ENCODE data around the gene CORT. TPM values are rescaled to one million over a fixed set of nuclear protein-coding genes. Genes with fewer than 3 reads are reported as not detected.
"Not testable (repeated sequence)": the region's sequence is repeated elsewhere in the genome, so short reads cannot be mapped to it uniquely, and the experiment has no call there.

Gene CORT, protein sequence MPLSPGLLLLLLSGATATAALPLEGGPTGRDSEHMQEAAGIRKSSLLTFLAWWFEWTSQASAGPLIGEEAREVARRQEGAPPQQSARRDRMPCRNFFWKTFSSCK
- total RNA-seq, result not detected

DNA sequence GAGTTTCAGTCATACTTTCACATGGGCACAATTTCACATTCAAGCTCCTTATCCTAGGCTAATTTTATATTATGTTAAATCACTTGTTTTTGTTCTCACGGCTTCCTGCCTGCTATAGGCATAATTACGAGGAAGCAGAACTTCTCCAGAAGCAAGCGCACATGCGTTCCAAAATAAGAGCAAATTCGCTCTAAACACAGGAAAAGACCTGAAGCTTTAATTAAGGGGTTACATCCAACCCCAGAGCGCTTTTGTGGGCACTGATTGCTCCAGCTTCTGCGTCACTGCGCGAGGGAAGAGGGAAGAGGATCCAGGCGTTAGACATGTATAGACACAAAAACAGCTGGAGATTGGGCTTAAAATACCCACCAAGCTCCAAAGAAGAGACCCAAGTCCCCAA lies at the start of gene CORT:
TSS of gene CORT (plus strand) at position 281 of the 400 bp plus-strand sequence. CDS start 193 bp downstream, outside the sequence.
- H3K36me3 ChIP-seq, result no peaks in the 10 kb centered on the region
- H3K4me1 ChIP-seq, result peaks cover 15% of the 10 kb centered on the region
- WGBS, result 88% methylated on average over 10 of the region's 10 CpGs
- no peak within 1 kb of the TSS for H3K4me3 ChIP-seq
- no peak for DNase-seq (ENCODE audit: low spot score in 2 of 2)
- TF ChIP-seq EP300 (IDR thresholded peaks at IDR 0.05) (no peak), POLR2A (IDR thresholded peaks at IDR 0.05) (no peak), POLR2AphosphoS5 (IDR thresholded peaks at IDR 0.05) (no peak), CTCF (IDR thresholded peaks at IDR 0.05) (no peak)
- H3K27ac ChIP-seq, result no peak within 1 kb of the TSS
- H3K9me3 ChIP-seq, result no peaks in the 10 kb centered on the region
- H3K27me3 ChIP-seq, result no peaks in the 10 kb centered on the region

GRCh38 chr1:10401281-10401680 lies 48.5 kb upstream of the CORT start:
- Histone ChIP-seq H3K4me3 (no peak overlapping the region), H3K36me3 (peaks cover 41% of the 10 kb centered on the region), H3K9me3 (no peaks in the 10 kb centered on the region), H3K27me3 (no peaks in the 10 kb centered on the region), H3K27ac (no peak overlapping the region), H3K4me1 (peaks cover 26% of the 10 kb centered on the region)
- no peak for DNase-seq (ENCODE audit: low spot score in 2 of 2)
- no peak for TF ChIP-seq CTCF (IDR thresholded peaks at IDR 0.05)
- no peak for TF ChIP-seq EP300 (IDR thresholded peaks at IDR 0.05)
- TF ChIP-seq POLR2AphosphoS5 (IDR thresholded peaks at IDR 0.05), result no peak
- TF ChIP-seq POLR2A (IDR thresholded peaks at IDR 0.05), result no peak
- 69% methylated on average over 1 of the region's 1 CpG for WGBS

DNA sequence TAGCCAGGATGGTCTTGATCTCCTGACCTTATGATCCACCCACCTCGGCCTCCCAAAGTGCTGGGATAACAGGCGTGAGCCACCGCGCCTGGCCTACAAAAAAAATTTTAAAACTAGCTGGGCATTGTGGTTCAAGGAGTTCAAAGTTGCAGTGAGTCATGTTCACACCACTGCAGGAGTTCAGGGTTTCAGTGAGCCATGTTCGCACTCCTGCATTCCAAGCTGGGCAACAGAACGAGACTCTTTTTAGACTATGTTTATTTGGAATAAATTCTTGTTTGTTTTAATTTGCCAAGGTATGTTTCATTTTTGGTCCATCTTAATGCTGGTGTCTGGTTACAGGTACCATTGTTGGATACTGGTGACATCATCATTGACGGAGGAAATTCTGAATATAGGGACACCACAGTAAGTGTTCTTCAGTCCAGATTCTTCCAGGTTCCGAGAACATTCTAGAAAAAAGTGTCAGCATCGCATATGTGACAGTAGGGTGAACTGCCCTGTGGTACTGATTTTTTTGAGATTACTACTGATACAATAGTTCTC lies 47.0 kb upstream of the CORT start:
- no peak for DNase-seq (ENCODE audit: low spot score in 2 of 2)
- TF ChIP-seq POLR2AphosphoS5 (IDR thresholded peaks at IDR 0.05) (no peak), POLR2A (IDR thresholded peaks at IDR 0.05) (no peak), CTCF (IDR thresholded peaks at IDR 0.05) (no peak), EP300 (IDR thresholded peaks at IDR 0.05) (no peak)
- Histone ChIP-seq H3K27me3 (no peaks in the 10 kb centered on the region), H3K4me3 (no peak overlapping the region), H3K36me3 (peaks cover 56% of the 10 kb centered on the region), H3K27ac (no peak overlapping the region), H3K9me3 (no peaks in the 10 kb centered on the region), H3K4me1 (peaks cover 24% of the 10 kb centered on the region)
- WGBS, result 95% methylated on average over 9 of the region's 9 CpGs

DNA sequence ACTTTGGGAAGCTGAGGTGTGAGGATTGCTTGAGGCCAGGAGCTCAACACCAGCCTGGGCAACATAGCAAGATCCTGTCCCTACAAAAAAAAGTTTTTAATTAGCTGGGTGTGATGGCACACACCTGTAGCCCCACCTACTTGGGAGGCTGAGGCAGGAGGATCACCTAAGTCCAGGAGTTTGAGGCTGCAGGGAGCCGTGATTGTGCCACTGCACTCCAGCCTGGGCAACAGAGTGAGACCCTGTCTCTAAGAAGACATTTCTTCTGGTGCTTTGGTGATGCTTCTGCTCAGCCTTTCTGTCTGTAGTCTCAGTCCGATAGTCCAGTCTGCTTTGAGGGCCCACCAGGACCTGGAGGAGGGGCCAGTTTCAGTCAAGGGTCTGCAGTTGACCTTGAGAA lies 42.6 kb upstream of the CORT start:
- no peak for DNase-seq (ENCODE audit: low spot score in 2 of 2)
- Histone ChIP-seq H3K9me3 (no peaks in the 10 kb centered on the region), H3K36me3 (peaks cover 95% of the 10 kb centered on the region), H3K27me3 (no peaks in the 10 kb centered on the region), H3K4me3 (no peak overlapping the region), H3K4me1 (no peaks in the 10 kb centered on the region), H3K27ac (no peak overlapping the region)
- 80% methylated on average over 2 of the region's 2 CpGs for WGBS
- TF ChIP-seq POLR2AphosphoS5 (IDR thresholded peaks at IDR 0.05) (no peak), CTCF (IDR thresholded peaks at IDR 0.05) (no peak), EP300 (IDR thresholded peaks at IDR 0.05) (no peak), POLR2A (IDR thresholded peaks at IDR 0.05) (no peak)

- H3K9me3 ChIP-seq, result no peaks in the 10 kb centered on the region
- TF ChIP-seq POLR2A (IDR thresholded peaks at IDR 0.05) (no peak), CTCF (IDR thresholded peaks at IDR 0.05) (no peak), EP300 (IDR thresholded peaks at IDR 0.05) (no peak), POLR2AphosphoS5 (IDR thresholded peaks at IDR 0.05) (no peak)
- H3K4me3 ChIP-seq, result no peak overlapping the region
- H3K27ac ChIP-seq, result no peak overlapping the region
- H3K36me3 ChIP-seq, result peaks cover 90% of the 10 kb centered on the region
- no peaks in the 10 kb centered on the region for H3K4me1 ChIP-seq
- 66% methylated on average over 6 of the region's 6 CpGs for WGBS
- no peaks in the 10 kb centered on the region for H3K27me3 ChIP-seq
- DNase-seq (ENCODE audit: low spot score in 2 of 2), result no peak
These were observed 34.5 kb upstream of the CORT start for GRCh38 chr1:10415211-10415930.

GRCh38 chr1:10415967-10416366 lies 33.9 kb upstream of the CORT start:
- not testable (repeated sequence) for H3K27me3 ChIP-seq; DNase-seq (ENCODE audit: low spot score in 2 of 2); H3K27ac ChIP-seq; H3K4me1 ChIP-seq; H3K9me3 ChIP-seq; H3K4me3 ChIP-seq
- 98% methylated on average over 1 of the region's 1 CpG for WGBS
- H3K36me3 ChIP-seq, result peaks cover 91% of the 10 kb centered on the region

DNA sequence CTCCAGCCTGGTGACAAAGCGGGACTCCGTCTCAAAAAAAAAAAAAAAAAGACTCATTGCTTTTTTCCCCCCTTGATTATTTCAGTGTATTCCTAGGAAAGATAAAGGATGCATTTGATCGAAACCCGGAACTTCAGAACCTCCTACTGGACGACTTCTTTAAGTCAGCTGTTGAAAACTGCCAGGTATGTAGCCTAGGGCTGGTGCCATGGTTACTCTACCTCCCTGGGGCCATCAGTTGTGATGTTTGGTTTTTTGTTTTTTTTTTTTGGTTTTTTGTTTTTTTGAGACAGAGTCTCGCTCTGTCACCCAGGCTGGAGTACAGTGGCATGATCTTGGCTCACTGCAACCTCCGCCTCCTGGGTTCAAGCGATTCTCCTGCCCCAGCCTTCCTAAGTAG lies 31.1 kb upstream of the CORT start:
- 91% methylated on average over 8 of the region's 8 CpGs for WGBS
- not testable (repeated sequence) for H3K4me1 ChIP-seq; DNase-seq (ENCODE audit: low spot score in 2 of 2); H3K27ac ChIP-seq; H3K4me3 ChIP-seq; H3K27me3 ChIP-seq; H3K9me3 ChIP-seq
- peaks cover 67% of the 10 kb centered on the region for H3K36me3 ChIP-seq
